Stomach (tissue), 4 donors: Measurements from ENCODE around the gene SNF8.

Experiments
- CTCF ChIP-seq, 7 experiments: fragments of 450-650 bp in 4 of 7; fragments of 200-600 bp in 3 of 7; sonication (generic) in 3 of 7; IDR thresholded peaks; one replicate each; pipeline ENCODE4 v1.5.1; 2016 to 2019; ENCODE audit warnings: antibody characterized with exemption in 7 of 7, control low read depth in 2 of 7, mild to moderate bottlenecking in 1 of 7
- POLR2A ChIP-seq, 4 donors: fragments of 450-650 bp; IDR thresholded peaks; one replicate each; pipeline ENCODE4 v1.6.1; 2016; ENCODE audit warnings: antibody characterized with exemption in 4 of 4, control low read depth in 2 of 4, mild to moderate bottlenecking in 1 of 4, moderate library complexity in 1 of 4
- POLR2AphosphoS5 ChIP-seq, 3 donors: sonication (generic); formaldehyde crosslinking; IDR thresholded peaks; one replicate each; pipeline ENCODE4 v1.6.1; 2016; ENCODE audit warnings: antibody characterized with exemption in 3 of 3

DNA sequence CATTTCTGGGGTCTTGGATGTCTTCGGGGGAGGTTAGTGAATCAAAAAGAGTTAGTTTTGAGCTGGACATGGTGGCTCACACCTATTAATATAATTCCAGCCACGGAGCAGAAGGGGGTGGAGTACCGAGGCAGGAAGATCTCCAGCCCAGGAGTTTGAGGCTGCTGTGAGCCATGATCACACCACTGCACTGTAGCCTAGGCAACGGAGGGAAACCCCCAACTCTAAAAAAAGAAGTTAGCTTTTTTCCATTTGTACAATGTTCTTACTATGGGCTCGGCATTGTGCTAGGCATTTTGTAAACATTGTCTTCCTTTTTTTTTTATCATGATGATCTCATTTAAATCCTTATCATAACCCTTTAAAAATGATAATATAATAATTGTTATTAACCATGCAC, 8.3 kb upstream of the SNF8 start:
- TF ChIP-seq POLR2AphosphoS5 (IDR thresholded peaks at IDR 0.05) (no peak), POLR2A (IDR thresholded peaks at IDR 0.05) (no peak), CTCF (IDR thresholded peaks at IDR 0.05) (no peak)
